HEK293 (cell line): Measurements from ENCODE around the gene TMEM50B.

Experiments
- CTCF ChIA-PET: fragments of 350-600 bp; formaldehyde crosslinking; extraction: SDS; loops from one replicate; lab custom pipeline; 2021; ENCODE audit warnings: antibody characterized with exemption; lab: Yijun Ruan, JAX
- POLR2A ChIA-PET: fragments of 300-600 bp; formaldehyde crosslinking; extraction: SDS; loops from one replicate; lab custom pipeline; 2020; ENCODE audit warnings: antibody characterized with exemption, inconsistent platforms; lab: Yijun Ruan, JAX
- H3K27ac ChIP-seq: fragments of 200-500 bp; sonication (Bioruptor generic); 2 replicates; pipeline ENCODE4 v1.5.1; 2014; ENCODE audit warnings: low read depth, low read length, control low read depth, inconsistent platforms; ENCODE audit errors: extremely low read depth
- H3K36me3 ChIP-seq, 2 experiments: fragments of 200-500 bp in 1 of 2; sonication (Bioruptor generic) in 1 of 2; 1 replicate in 1 of 2; 2 replicates in 1 of 2; pipeline ENCODE4 v1.5.1; 2014 to 2017; ENCODE audit warnings: inconsistent platforms in 2 of 2, low read length in 2 of 2; ENCODE audit not compliant: control insufficient read depth in 2 of 2, insufficient read depth in 1 of 2
- H3K4me1 ChIP-seq: fragments of 200-500 bp; sonication (Bioruptor generic); 2 replicates; pipeline ENCODE4 v1.5.1; 2014; ENCODE audit warnings: mild to moderate bottlenecking, low read length, inconsistent platforms; ENCODE audit not compliant: control insufficient read depth, insufficient read depth
- H3K4me3 ChIP-seq: 2 replicates; pipeline ENCODE4 v1.5.1; 2011; ENCODE audit warnings: low read depth, mild to moderate bottlenecking, control low read depth, low read length, moderate library complexity
- H3K9me3 ChIP-seq: fragments of 200-500 bp; sonication (Bioruptor generic); 2 replicates; pipeline ENCODE4 v1.5.1; 2014; ENCODE audit warnings: low read depth, low read length, inconsistent platforms; ENCODE audit not compliant: control insufficient read depth, insufficient read depth
- FEZF1 ChIP-seq: fragments of 450-650 bp; formaldehyde crosslinking; IDR thresholded peaks from 2 replicates; pipeline ENCODE4 v1.5.1; 2016; ENCODE audit warnings: missing biosample characterization, missing genetic modification characterization
- HOXA7 ChIP-seq: sonication (generic); formaldehyde crosslinking; IDR thresholded peaks from 2 replicates; pipeline ENCODE4 v1.8.1; 2022; ENCODE audit warnings: missing genetic modification reagents, borderline replicate concordance
- INSM2 ChIP-seq: fragments of 450-650 bp; formaldehyde crosslinking; IDR thresholded peaks from 2 replicates; pipeline ENCODE4 v1.5.1; 2016; ENCODE audit warnings: missing biosample characterization, missing genetic modification characterization
- OSR2 ChIP-seq: fragments of 450-650 bp; formaldehyde crosslinking; IDR thresholded peaks from 2 replicates; pipeline ENCODE4 v1.5.1; 2016; ENCODE audit warnings: missing biosample characterization, missing genetic modification characterization
- PRDM1 ChIP-seq: fragments of 450-650 bp; formaldehyde crosslinking; IDR thresholded peaks from 2 replicates; pipeline ENCODE4; 2016; ENCODE audit warnings: missing biosample characterization, missing genetic modification characterization
- PRDM10 ChIP-seq: fragments of 450-650 bp; formaldehyde crosslinking; IDR thresholded peaks from 2 replicates; pipeline ENCODE4 v1.5.1; 2016; ENCODE audit warnings: missing biosample characterization, missing genetic modification characterization
- SETDB1 ChIP-seq: IDR thresholded peaks from one replicate; pipeline ENCODE4 v1.6.1; 2017; ENCODE audit warnings: mild to moderate bottlenecking, low read length, moderate library complexity, mixed read lengths; ENCODE audit not compliant: insufficient read length
- ZBTB20 ChIP-seq: fragments of 450-650 bp; formaldehyde crosslinking; IDR thresholded peaks from 2 replicates; pipeline ENCODE4 v1.5.1; 2016; ENCODE audit warnings: missing biosample characterization, missing genetic modification characterization
- ZNF121 ChIP-seq: fragments of 450-650 bp; formaldehyde crosslinking; IDR thresholded peaks from 2 replicates; pipeline ENCODE4 v1.5.1; 2016; ENCODE audit warnings: missing biosample characterization, missing genetic modification characterization
- ZNF155 ChIP-seq: fragments of 450-650 bp; formaldehyde crosslinking; IDR thresholded peaks from 2 replicates; pipeline ENCODE4 v1.5.1; 2016; ENCODE audit warnings: missing biosample characterization, missing genetic modification characterization
- ZNF211 ChIP-seq: fragments of 450-650 bp; formaldehyde crosslinking; IDR thresholded peaks from 2 replicates; pipeline ENCODE4 v1.5.1; 2016; ENCODE audit warnings: low read depth, missing biosample characterization, missing genetic modification characterization
- ZNF354C ChIP-seq: fragments of 450-650 bp; formaldehyde crosslinking; IDR thresholded peaks from 2 replicates; pipeline ENCODE4 v1.5.1; 2016; ENCODE audit warnings: missing biosample characterization, missing genetic modification characterization, low read depth, borderline replicate concordance
- ZNF366 ChIP-seq: fragments of 450-650 bp; formaldehyde crosslinking; conservative IDR thresholded peaks from 2 replicates; pipeline ENCODE4 v1.5.1; 2016; ENCODE audit warnings: missing biosample characterization, missing genetic modification characterization
- ZNF449 ChIP-seq: fragments of 450-650 bp; formaldehyde crosslinking; IDR thresholded peaks from 2 replicates; pipeline ENCODE4 v1.5.1; 2017; ENCODE audit warnings: missing biosample characterization, mild to moderate bottlenecking, missing genetic modification characterization, moderate library complexity
- ZNF514 ChIP-seq: fragments of 450-650 bp; formaldehyde crosslinking; IDR thresholded peaks from 2 replicates; pipeline ENCODE4 v1.5.1; 2016; ENCODE audit warnings: missing biosample characterization, missing genetic modification characterization
- ZNF558 ChIP-seq: fragments of 450-650 bp; formaldehyde crosslinking; IDR thresholded peaks from 2 replicates; pipeline ENCODE4 v1.5.1; 2016; ENCODE audit warnings: missing biosample characterization, missing genetic modification characterization
- ZNF585B ChIP-seq: fragments of 450-650 bp; formaldehyde crosslinking; IDR thresholded peaks from 2 replicates; pipeline ENCODE4 v1.5.1; 2016; ENCODE audit warnings: missing biosample characterization, missing genetic modification characterization
- ZNF677 ChIP-seq: fragments of 450-650 bp; IDR thresholded peaks from 2 replicates; pipeline ENCODE4 v1.5.0; 2018; ENCODE audit warnings: missing biosample characterization, mild to moderate bottlenecking, missing genetic modification characterization, moderate library complexity
- ZNF747 ChIP-seq: fragments of 450-650 bp; formaldehyde crosslinking; IDR thresholded peaks from 2 replicates; pipeline ENCODE4 v1.5.1; 2016; ENCODE audit warnings: missing biosample characterization, missing genetic modification characterization
- ZNF785 ChIP-seq: fragments of 450-650 bp; formaldehyde crosslinking; IDR thresholded peaks from 2 replicates; pipeline ENCODE4 v1.5.1; 2016; ENCODE audit warnings: missing biosample characterization, missing genetic modification characterization
- ZSCAN16 ChIP-seq: fragments of 450-650 bp; formaldehyde crosslinking; IDR thresholded peaks from 2 replicates; pipeline ENCODE4 v1.5.1; 2016; ENCODE audit warnings: missing biosample characterization, missing genetic modification characterization
- TF ChIP-seq, protein P1 (sequence below): fragments of 450-650 bp; formaldehyde crosslinking; IDR thresholded peaks from 2 replicates; pipeline ENCODE4 v1.5.1; 2016; ENCODE audit warnings: missing biosample characterization, missing genetic modification characterization

Gene TMEM50B

GRCh38 chr21:33455686-33456446 lies 23.9 kb downstream of the TMEM50B start:
- no peaks in the 10 kb centered on the region for H3K9me3 ChIP-seq
- ChIA-PET POLR2A (interaction anchor here (1.2 to 1.3 kb wide), 2 partner anchors 12 to 35 kb away, joined by 3 to 6 read pairs; partner anchors contain the start of gene DNAJC28), CTCF (interaction anchor here (0.5 to 2.6 kb wide), 4 partner anchors 95 to 515 kb away, joined by 3 to 7 read pairs (median 3); no protein-coding TSS in a partner anchor)
- peaks cover 6 to 11% of the 10 kb centered on the region in 2 experiments for H3K36me3 ChIP-seq
- no peak for TF ChIP-seq ZNF747
- peak; percentile 51; the same call in 1 of the 2 replicates for TF ChIP-seq ZNF121 (tag by site-specific recombination)
- H3K4me1 ChIP-seq = no peaks in the 10 kb centered on the region; the same call in none of the 2 replicates
- no peak overlapping the region for H3K27ac ChIP-seq
- no peak overlapping the region for H3K4me3 ChIP-seq

- H3K4me1 ChIP-seq = peaks cover 4% of the 10 kb centered on the region
- H3K9me3 ChIP-seq = no peaks in the 10 kb centered on the region
- peaks cover 0 to 11% of the 10 kb centered on the region in 2 experiments; a peak in 2 of 3 replicates for H3K36me3 ChIP-seq
- TF ChIP-seq ZNF585B (tag by site-specific recombination) (no peak), ZNF366 (tag by site-specific recombination) (no peak), PRDM1 (tag by site-specific recombination) (no peak), ZNF514 (tag by site-specific recombination) (no peak), HOXA7 (CRISPR knock-in tag) (no peak), ZNF677 (tag by site-specific recombination) (no peak), INSM2 (no peak), FEZF1 (tag by site-specific recombination) (no peak), ZNF354C (tag by site-specific recombination) (no peak), ZNF155 (tag by site-specific recombination) (no peak), ZNF785 (tag by site-specific recombination) (no peak), SETDB1 (no peak)
- TF ChIP-seq, all 188 proteins: peak for 0
- POLR2A ChIA-PET = interaction anchor here (1.1 kb wide), 1 partner anchor 28 kb away, joined by 5 read pairs; the partner anchor contains the start of gene TMEM50B
- no peak overlapping the region for H3K27ac ChIP-seq
- CTCF ChIA-PET = interaction anchor here (0.6 to 2.2 kb wide), 3 partner anchors 11 to 91 kb away, joined by 3 to 5 read pairs (median 4); no protein-coding TSS in a partner anchor
- H3K4me3 ChIP-seq = no peak overlapping the region
These were observed 27.4 kb downstream of the TMEM50B start for GRCh38 chr21:33452362-33452761.

DNA sequence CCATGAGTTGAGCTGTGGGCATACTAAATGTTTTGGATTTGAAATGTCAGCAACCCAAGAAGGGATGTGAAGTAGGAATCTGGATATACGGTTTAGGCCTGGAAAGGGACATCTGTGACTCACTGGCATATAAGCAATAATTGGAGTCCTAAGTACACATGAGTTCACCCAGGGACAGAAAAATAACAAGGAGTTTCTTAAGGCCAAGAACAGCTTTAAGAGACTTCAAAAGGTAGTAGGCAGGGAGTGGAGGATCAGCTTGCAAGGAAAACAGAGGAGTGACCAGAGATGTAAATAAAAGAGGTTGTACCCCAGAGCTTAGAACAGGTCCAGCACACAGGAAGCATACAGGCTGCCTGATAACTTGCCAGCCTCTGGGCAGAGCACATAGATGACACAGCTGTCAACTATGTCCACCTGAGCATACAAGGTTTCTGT lies 28.1 kb downstream of the TMEM50B start:
- CTCF ChIA-PET = interaction anchor here (0.6 to 2.2 kb wide), 4 partner anchors 14 to 430 kb away, joined by 4 to 5 read pairs (median 4); no protein-coding TSS in a partner anchor
- TF ChIP-seq ZBTB20 (tag by site-specific recombination) (peak; percentile 75), ZSCAN16 (tag by site-specific recombination) (no peak), ZNF558 (no peak), FEZF1 (tag by site-specific recombination) (peak; percentile 78), ZNF449 (no peak), OSR2 (tag by site-specific recombination) (peak; percentile 58; the same call in 1 of the 2 replicates), ZNF211 (tag by site-specific recombination) (no peak), PRDM10 (0 out of 2 replicates have a peak, but pooled peaks have one; percentile 8)
- TF ChIP-seq, protein P1, sequence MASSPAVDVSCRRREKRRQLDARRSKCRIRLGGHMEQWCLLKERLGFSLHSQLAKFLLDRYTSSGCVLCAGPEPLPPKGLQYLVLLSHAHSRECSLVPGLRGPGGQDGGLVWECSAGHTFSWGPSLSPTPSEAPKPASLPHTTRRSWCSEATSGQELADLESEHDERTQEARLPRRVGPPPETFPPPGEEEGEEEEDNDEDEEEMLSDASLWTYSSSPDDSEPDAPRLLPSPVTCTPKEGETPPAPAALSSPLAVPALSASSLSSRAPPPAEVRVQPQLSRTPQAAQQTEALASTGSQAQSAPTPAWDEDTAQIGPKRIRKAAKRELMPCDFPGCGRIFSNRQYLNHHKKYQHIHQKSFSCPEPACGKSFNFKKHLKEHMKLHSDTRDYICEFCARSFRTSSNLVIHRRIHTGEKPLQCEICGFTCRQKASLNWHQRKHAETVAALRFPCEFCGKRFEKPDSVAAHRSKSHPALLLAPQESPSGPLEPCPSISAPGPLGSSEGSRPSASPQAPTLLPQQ = peak; percentile 36; the same call in 1 of the 2 replicates

More for the DNA sequence above, 28.1 kb downstream of the TMEM50B start:
- peaks cover 4% of the 10 kb centered on the region for H3K4me1 ChIP-seq
- no peak overlapping the region for H3K27ac ChIP-seq
- H3K9me3 ChIP-seq = no peaks in the 10 kb centered on the region
- POLR2A ChIA-PET = interaction anchor here (0.5 kb wide), 1 partner anchor 49 kb away, joined by 3 read pairs; no protein-coding TSS in a partner anchor
- H3K36me3 ChIP-seq = peaks cover 0 to 11% of the 10 kb centered on the region in 2 experiments; a peak in 2 of 3 replicates
- no peak overlapping the region for H3K4me3 ChIP-seq
